Mesendoderm (in vitro differentiated cells): ENCODE measurements around the gene ZGPAT.

Source experiments
- DNase-seq: peaks from one replicate; pipeline ENCODE4 v3.0.0; 2013
- H2AK5ac ChIP-seq: 2 replicates; pipeline ENCODE4 v1.6.1; 2013; ENCODE audit warnings: low read length, inconsistent platforms
- H2BK120ac ChIP-seq: 2 replicates; pipeline ENCODE4 v1.6.1; 2013; ENCODE audit warnings: low read depth, mild to moderate bottlenecking, low read length, moderate library complexity, mixed read lengths
- H2BK15ac ChIP-seq: replicated peaks from 2 replicates; pipeline ENCODE4 v1.6.1; 2013; ENCODE audit warnings: low read depth, mild to moderate bottlenecking, moderate library complexity
- H2BK5ac ChIP-seq: 2 replicates; pipeline ENCODE4 v1.6.1; 2013; ENCODE audit warnings: low read length, inconsistent platforms
- H3K18ac ChIP-seq: 2 replicates; pipeline ENCODE4 v1.6.1; 2013; ENCODE audit warnings: mild to moderate bottlenecking, low read length, mixed read lengths
- H3K23ac ChIP-seq: one replicate; pipeline ENCODE4 v1.6.1; 2013; ENCODE audit warnings: low read length
- H3K27ac ChIP-seq: 2 replicates; pipeline ENCODE4 v1.5.1; 2013; ENCODE audit warnings: low read depth, mild to moderate bottlenecking, inconsistent platforms, low read length, moderate library complexity
- H3K27me3 ChIP-seq: 2 replicates; pipeline ENCODE4 v1.6.1; 2013; ENCODE audit warnings: low read length, control low read depth, mild to moderate bottlenecking, inconsistent platforms; ENCODE audit not compliant: insufficient read depth, poor library complexity
- H3K36me3 ChIP-seq: 2 replicates; pipeline ENCODE4 v1.6.1; 2013; ENCODE audit warnings: low read length, inconsistent platforms; ENCODE audit not compliant: control insufficient read depth, insufficient read depth
- H3K4ac ChIP-seq: one replicate; pipeline ENCODE4 v1.6.1; 2013; ENCODE audit warnings: low read depth, mild to moderate bottlenecking, low read length, moderate library complexity
- H3K4me1 ChIP-seq: 2 replicates; pipeline ENCODE4 v1.6.1; 2013; ENCODE audit warnings: low read depth, low read length, inconsistent platforms; ENCODE audit not compliant: control insufficient read depth
- H3K4me2 ChIP-seq: 2 replicates; pipeline ENCODE4 v1.6.1; 2013; ENCODE audit warnings: low read length
- H3K4me3 ChIP-seq: 2 replicates; pipeline ENCODE4 v1.5.1; 2013; ENCODE audit warnings: mild to moderate bottlenecking, low read length
- H3K56ac ChIP-seq: one replicate; pipeline ENCODE4 v1.6.1; 2013; ENCODE audit warnings: low read length
- H3K79me1 ChIP-seq: 2 replicates; pipeline ENCODE4 v1.6.1; 2013; ENCODE audit warnings: low read length, inconsistent platforms
- H3K79me2 ChIP-seq: 2 replicates; pipeline ENCODE4 v1.6.1; 2013; ENCODE audit warnings: mild to moderate bottlenecking, low read length; ENCODE audit not compliant: control insufficient read depth, insufficient read depth
- H3K9ac ChIP-seq: 2 replicates; pipeline ENCODE4 v1.6.1; 2013; ENCODE audit warnings: low read length, inconsistent platforms
- H4K5ac ChIP-seq: one replicate; pipeline ENCODE4 v1.6.1; 2013; ENCODE audit warnings: low read length
- H4K8ac ChIP-seq: one replicate; pipeline ENCODE4 v1.6.1; 2013; ENCODE audit warnings: low read depth, mild to moderate bottlenecking, control low read depth, low read length, moderate library complexity
- WGBS: extraction: QIAGEN DNeasy Blood & Tissue Kit; methylation state at CpG from one replicate; pipeline ENCODE4 v1.1.7; 2013; ENCODE audit warnings: low lambda C conversion rate, missing lambda C conversion rate; ENCODE audit not compliant: insufficient coverage; ENCODE audit errors: extremely low coverage; 5-methylcytosine and 5-hydroxymethylcytosine counted together

The ZGPAT gene

GRCh38 chr20:63740070-63740626, 32.3 kb downstream of the ZGPAT start:
- peak overlapping the region; percentile 79 for H3K4me3 ChIP-seq
- H3K23ac ChIP-seq, result peak overlapping the region; percentile 45
- H2BK5ac ChIP-seq, result no peak overlapping the region
- no peaks in the 10 kb centered on the region for H3K79me2 ChIP-seq
- no peaks in the 10 kb centered on the region for H3K4me1 ChIP-seq
- H3K27ac ChIP-seq, result peak overlapping the region; percentile 90
- peak overlapping the region; percentile 82 for H3K18ac ChIP-seq
- H3K56ac ChIP-seq, result peak overlapping the region; percentile 91
- no peak overlapping the region for H2AK5ac ChIP-seq
- no peaks in the 10 kb centered on the region for H3K27me3 ChIP-seq
- no peaks in the 10 kb centered on the region for H3K79me1 ChIP-seq
- H3K9ac ChIP-seq, result peak overlapping the region; percentile 91
- no peak overlapping the region for H4K5ac ChIP-seq
- H4K8ac ChIP-seq, result no peak overlapping the region
- WGBS, result no CpG with 5 or more reads among the region's 80 CpGs
- no peak overlapping the region for H2BK120ac ChIP-seq
- peak; percentile 44 for DNase-seq
- peak overlapping the region; percentile 78 for H3K4me2 ChIP-seq
- no peak overlapping the region for H2BK15ac ChIP-seq
- peak overlapping the region; percentile 90 for H3K4ac ChIP-seq
- H3K36me3 ChIP-seq, result no peaks in the 10 kb centered on the region

GRCh38 chr20:63740627-63741353, 33.0 kb downstream of the ZGPAT start:
- Histone ChIP-seq H2BK15ac (no peak overlapping the region), H4K8ac (no peak overlapping the region), H3K79me2 (no peaks in the 10 kb centered on the region), H3K79me1 (no peaks in the 10 kb centered on the region), H4K5ac (no peak overlapping the region), H3K4me1 (no peaks in the 10 kb centered on the region), H3K56ac (peak overlapping the region; percentile 91), H2AK5ac (no peak overlapping the region), H3K23ac (peak overlapping the region; percentile 45), H3K27ac (peak overlapping the region; percentile 90), H2BK120ac (no peak overlapping the region), H3K9ac (peak overlapping the region; percentile 91), H3K27me3 (no peaks in the 10 kb centered on the region), H3K4me2 (peak overlapping the region; percentile 78), H3K18ac (peak overlapping the region; percentile 82), H2BK5ac (no peak overlapping the region), H3K4me3 (peak overlapping the region; percentile 79), H3K4ac (no peak overlapping the region), H3K36me3 (no peaks in the 10 kb centered on the region)
- peak; percentile 88 for DNase-seq
- WGBS, result no CpG with 5 or more reads among the region's 29 CpGs

- no peak overlapping the region for H2AK5ac ChIP-seq
Observed at GRCh38 chr20:63741354-63741675, 33.5 kb downstream of the ZGPAT start.

GRCh38 chr20:63741676-63742380, 34.0 kb downstream of the ZGPAT start:
- Histone ChIP-seq H2BK120ac (no peak overlapping the region), H2BK5ac (no peak overlapping the region), H3K9ac (peak overlapping the region; percentile 91), H3K79me2 (no peaks in the 10 kb centered on the region), H3K18ac (no peak overlapping the region), H3K79me1 (no peaks in the 10 kb centered on the region), H3K4me3 (no peak overlapping the region), H3K4me2 (no peak overlapping the region), H2BK15ac (no peak overlapping the region), H2AK5ac (no peak overlapping the region), H3K27me3 (no peaks in the 10 kb centered on the region), H3K4me1 (no peaks in the 10 kb centered on the region), H4K8ac (no peak overlapping the region), H4K5ac (no peak overlapping the region), H3K56ac (peak overlapping the region; percentile 91), H3K23ac (peak overlapping the region; percentile 24), H3K36me3 (no peaks in the 10 kb centered on the region), H3K27ac (no peak overlapping the region), H3K4ac (no peak overlapping the region)
- WGBS, result no CpG with 5 or more reads among the region's 30 CpGs
- no peak for DNase-seq

More at GRCh38 chr20:63741354-63741675, 33.5 kb downstream of the ZGPAT start:
- no CpG with 5 or more reads among the region's 6 CpGs for WGBS
- H3K4ac ChIP-seq, result no peak overlapping the region
- no peak for DNase-seq
- no peak overlapping the region for H3K4me3 ChIP-seq
- peak overlapping the region; percentile 78 for H3K4me2 ChIP-seq
- no peaks in the 10 kb centered on the region for H3K79me1 ChIP-seq
- H3K56ac ChIP-seq, result peak overlapping the region; percentile 91
- H3K23ac ChIP-seq, result peak overlapping the region; percentile 24
- no peaks in the 10 kb centered on the region for H3K36me3 ChIP-seq
- H3K79me2 ChIP-seq, result no peaks in the 10 kb centered on the region
- H4K8ac ChIP-seq, result no peak overlapping the region
- H3K27ac ChIP-seq, result peak overlapping the region; percentile 90
- H3K27me3 ChIP-seq, result no peaks in the 10 kb centered on the region
- H2BK120ac ChIP-seq, result no peak overlapping the region
- H3K9ac ChIP-seq, result peak overlapping the region; percentile 91
- H2BK5ac ChIP-seq, result no peak overlapping the region
- no peak overlapping the region for H4K5ac ChIP-seq
- no peaks in the 10 kb centered on the region for H3K4me1 ChIP-seq
- H3K18ac ChIP-seq, result no peak overlapping the region
- H2BK15ac ChIP-seq, result no peak overlapping the region

GRCh38 chr20:63742381-63743024, 34.7 kb downstream of the ZGPAT start:
- Histone ChIP-seq H4K5ac (no peak overlapping the region), H2BK15ac (no peak overlapping the region), H3K56ac (no peak overlapping the region), H2AK5ac (no peak overlapping the region), H3K79me1 (no peaks in the 10 kb centered on the region), H3K4me2 (no peak overlapping the region), H2BK5ac (no peak overlapping the region), H3K36me3 (no peaks in the 10 kb centered on the region), H3K23ac (no peak overlapping the region), H3K9ac (no peak overlapping the region), H4K8ac (no peak overlapping the region), H2BK120ac (no peak overlapping the region), H3K4me3 (no peak overlapping the region), H3K79me2 (no peaks in the 10 kb centered on the region), H3K4ac (no peak overlapping the region), H3K27me3 (no peaks in the 10 kb centered on the region), H3K4me1 (no peaks in the 10 kb centered on the region), H3K18ac (no peak overlapping the region), H3K27ac (no peak overlapping the region)
- no peak for DNase-seq
- no CpG with 5 or more reads among the region's 37 CpGs for WGBS
